H9 (cell line): ENCODE results near the gene ZFP91. TPM values are rescaled to one million over a fixed set of nuclear protein-coding genes. Genes with fewer than 3 reads are reported as not detected.

Experiments used
- DNase-seq: peaks from one replicate; pipeline ENCODE4 v3.0.0-alpha.2; 2017
- H2AFZ ChIP-seq: one replicate; pipeline ENCODE4 v1.6.1; 2013; ENCODE audit warnings: mild to moderate bottlenecking, low read length, control low read depth, moderate library complexity
- H2AK5ac ChIP-seq: 2 replicates; pipeline ENCODE4 v1.6.1; 2013; ENCODE audit warnings: low read length, control low read depth, mixed read lengths; ENCODE audit not compliant: insufficient read length
- H2BK120ac ChIP-seq: one replicate; pipeline ENCODE4 v1.6.1; 2013; ENCODE audit warnings: low read depth, mild to moderate bottlenecking, low read length, control low read depth, inconsistent platforms; ENCODE audit not compliant: poor library complexity, severe bottlenecking
- H2BK12ac ChIP-seq: 2 replicates; pipeline ENCODE4 v1.6.1; 2013; ENCODE audit warnings: low read length, control low read depth, mixed read lengths, low read depth; ENCODE audit not compliant: insufficient read length
- H2BK15ac ChIP-seq: 2 replicates; pipeline ENCODE4 v1.6.1; 2013; ENCODE audit warnings: low read depth, low read length, control low read depth
- H2BK20ac ChIP-seq: one replicate; pipeline ENCODE4 v1.6.1; 2013; ENCODE audit warnings: low read depth, mild to moderate bottlenecking, low read length, control low read depth, inconsistent platforms; ENCODE audit not compliant: poor library complexity, severe bottlenecking
- H2BK5ac ChIP-seq: 2 replicates; pipeline ENCODE4 v1.6.1; 2013; ENCODE audit warnings: low read length, control low read depth, mixed read lengths; ENCODE audit not compliant: insufficient read length
- H3K14ac ChIP-seq: 2 replicates; pipeline ENCODE4 v1.6.1; 2013; ENCODE audit warnings: low read length, control low read depth; ENCODE audit not compliant: insufficient read depth
- H3K18ac ChIP-seq: 2 replicates; pipeline ENCODE4 v1.6.1; 2013; ENCODE audit warnings: low read depth, mild to moderate bottlenecking, mixed read lengths, low read length, control low read depth; ENCODE audit not compliant: insufficient read length
- H3K23ac ChIP-seq: 2 replicates; pipeline ENCODE4 v1.6.1; 2013; ENCODE audit warnings: low read length, control low read depth, mixed read lengths, low read depth; ENCODE audit not compliant: insufficient read length
- H3K23me2 ChIP-seq: 2 replicates; pipeline ENCODE4 v1.6.1; 2013; ENCODE audit warnings: low read depth, mild to moderate bottlenecking, mixed read lengths, low read length, control low read depth; ENCODE audit not compliant: insufficient read length, poor library complexity, severe bottlenecking
- H3K27ac ChIP-seq: 2 replicates; pipeline ENCODE4 v1.5.1; 2013; ENCODE audit warnings: low read length, control low read depth, mixed read lengths, low read depth; ENCODE audit not compliant: insufficient read length
- H3K27me3 ChIP-seq: 2 replicates; pipeline ENCODE4 v1.6.1; 2013; ENCODE audit warnings: low read length, control low read depth, inconsistent platforms; ENCODE audit not compliant: insufficient read depth
- H3K4ac ChIP-seq: 2 replicates; pipeline ENCODE4 v1.6.1; 2013; ENCODE audit warnings: low read depth, mild to moderate bottlenecking, control low read depth, inconsistent platforms, low read length, moderate library complexity
- H3K4me1 ChIP-seq: 2 replicates; pipeline ENCODE4 v1.6.1; 2013; ENCODE audit warnings: low read length, control low read depth, inconsistent platforms; ENCODE audit not compliant: insufficient read depth
- H3K4me2 ChIP-seq: 2 replicates; pipeline ENCODE4 v1.6.1; 2013; ENCODE audit warnings: low read length, control low read depth, mixed read lengths; ENCODE audit not compliant: insufficient read length, insufficient read depth
- H3K56ac ChIP-seq: 2 replicates; pipeline ENCODE4 v1.6.1; 2013; ENCODE audit warnings: low read depth, mild to moderate bottlenecking, mixed read lengths, low read length, control low read depth; ENCODE audit not compliant: insufficient read length
- H3K79me1 ChIP-seq: 2 replicates; pipeline ENCODE4 v1.6.1; 2013; ENCODE audit warnings: low read depth, mild to moderate bottlenecking, moderate library complexity, low read length, control low read depth, inconsistent platforms; ENCODE audit not compliant: insufficient read depth, poor library complexity, severe bottlenecking
- H3K79me2 ChIP-seq: 2 replicates; pipeline ENCODE4 v1.6.1; 2013; ENCODE audit warnings: low read length, control low read depth, inconsistent platforms; ENCODE audit not compliant: insufficient read depth
- H3K9ac ChIP-seq: 2 replicates; pipeline ENCODE4 v1.6.1; 2013; ENCODE audit warnings: low read length, control low read depth, mixed read lengths; ENCODE audit not compliant: insufficient read length; ENCODE audit errors: extremely low read depth
- H3K9me3 ChIP-seq: one replicate; pipeline ENCODE4 v1.6.1; 2013; ENCODE audit warnings: low read depth, low read length, inconsistent platforms; ENCODE audit not compliant: control insufficient read depth
- H3T11ph ChIP-seq: one replicate; pipeline ENCODE4 v1.6.1; 2013; ENCODE audit warnings: mild to moderate bottlenecking, low read length, control low read depth, inconsistent platforms
- H4K20me1 ChIP-seq: one replicate; pipeline ENCODE4 v1.6.1; 2013; ENCODE audit not compliant: control insufficient read depth, insufficient read length, insufficient read depth
- H4K5ac ChIP-seq: 2 replicates; pipeline ENCODE4 v1.6.1; 2013; ENCODE audit warnings: low read depth, mild to moderate bottlenecking, mixed read lengths, low read length, control low read depth; ENCODE audit not compliant: insufficient read length
- H4K8ac ChIP-seq: replicated peaks from 2 replicates; pipeline ENCODE4 v1.6.1; 2013; ENCODE audit warnings: low read length, control low read depth, mixed read lengths, low read depth; ENCODE audit not compliant: insufficient read length
- H4K91ac ChIP-seq: 2 replicates; pipeline ENCODE4 v1.6.1; 2013; ENCODE audit warnings: low read depth, mild to moderate bottlenecking, moderate library complexity, mixed read lengths, low read length, control low read depth; ENCODE audit not compliant: insufficient read length
- H3K27ac Mint-ChIP-seq, 3 experiments: 2 replicates in 2 of 3; 3 replicates in 1 of 3; pipeline ENCODE4 v1.8.0; 2020 to 2021; ENCODE audit warnings: mixed read lengths in 3 of 3, mild to moderate bottlenecking in 1 of 3, moderate library complexity in 1 of 3
- H3K27me3 Mint-ChIP-seq: 2 replicates; pipeline ENCODE4 v1.8.0; 2021; ENCODE audit warnings: low read depth, mild to moderate bottlenecking, moderate library complexity, mixed read lengths
- H3K36me3 Mint-ChIP-seq, 3 experiments: 2 replicates in 2 of 3; 3 replicates in 1 of 3; pipeline ENCODE4 v1.8.0; 2020 to 2021; ENCODE audit warnings: low read depth in 3 of 3, mixed read lengths in 3 of 3; ENCODE audit not compliant: insufficient read depth in 1 of 3
- H3K4me1 Mint-ChIP-seq, 2 experiments: 2 replicates each; pipeline ENCODE4 v1.8.0; 2020; ENCODE audit warnings: mixed read lengths in 2 of 2
- H3K4me3 Mint-ChIP-seq, 2 experiments: 2 replicates in 1 of 2; 3 replicates in 1 of 2; pipeline ENCODE4 v1.8.0; 2020 to 2021; ENCODE audit warnings: mild to moderate bottlenecking in 2 of 2, mixed read lengths in 2 of 2, moderate library complexity in 1 of 2
- H3K9me3 Mint-ChIP-seq, 2 experiments: 2 replicates in 1 of 2; 3 replicates in 1 of 2; pipeline ENCODE4 v1.8.0; 2020; ENCODE audit warnings: mild to moderate bottlenecking in 2 of 2, mixed read lengths in 2 of 2, moderate library complexity in 1 of 2
- total RNA-seq: library from RNA; stranded (reverse); gene quantifications from 2 replicates; pipeline ENCODE4 v1.2.1, GENCODE V29; 2021
- TF ChIP-seq, protein P1 (sequence below): fragments of 200-600 bp; sonication (generic); conservative IDR thresholded peaks from 3 replicates; pipeline ENCODE4 v1.8.0; 2021; ENCODE audit warnings: antibody characterized with exemption, mild to moderate bottlenecking

Gene ZFP91
- total RNA-seq, 1 experiment from 2014 or later, result 32.9 TPM

DNA sequence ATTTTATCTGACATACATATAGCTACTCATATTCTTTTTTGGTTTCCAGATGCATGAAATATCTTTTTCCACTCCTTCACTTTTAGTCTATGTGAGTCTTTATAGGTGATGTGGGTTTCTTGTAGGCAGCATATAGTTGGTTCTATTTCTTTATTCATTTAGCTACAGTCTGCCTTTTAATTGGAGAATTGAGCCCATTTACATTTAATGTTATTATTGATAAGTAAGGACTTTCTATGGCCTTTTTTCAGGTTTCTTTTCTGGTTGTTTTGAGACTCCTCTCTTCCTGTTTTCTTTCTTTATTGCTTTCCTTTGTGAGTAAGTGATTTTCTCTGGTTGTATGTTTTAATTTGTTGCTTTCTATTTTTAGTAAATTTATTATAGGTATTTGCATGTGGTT is 70.8 kb downstream of the ZFP91 start:
- Histone ChIP-seq H2AFZ (no peak overlapping the region), H3K56ac (no peak overlapping the region), H3K18ac (no peak overlapping the region), H3K23ac (no peak overlapping the region), H3K4ac (no peak overlapping the region), H2BK20ac (no peak overlapping the region), H3K79me2 (no peaks in the 10 kb centered on the region), H4K8ac (no peak overlapping the region), H4K20me1 (no peaks in the 10 kb centered on the region), H2BK120ac (no peak overlapping the region), H3K14ac (no peak overlapping the region), H2BK12ac (no peak overlapping the region), H2AK5ac (no peak overlapping the region), H3K4me2 (no peak overlapping the region), H3T11ph (no peak overlapping the region), H3K27me3 (no peaks in the 10 kb centered on the region), H3K79me1 (no peaks in the 10 kb centered on the region), H4K91ac (no peak overlapping the region), H3K23me2 (no peaks in the 10 kb centered on the region), H4K5ac (no peak overlapping the region), H3K4me1 (no peaks in the 10 kb centered on the region), H3K9ac (no peak overlapping the region), H3K9me3 (peaks cover 22% of the 10 kb centered on the region), H2BK5ac (no peak overlapping the region), H2BK15ac (no peak overlapping the region), H3K27ac (no peak overlapping the region)
- no peaks in the 10 kb centered on the region; the same call in 1 of the 2 replicates for H3K27me3 Mint-ChIP-seq
- peaks cover 26 to 34% of the 10 kb centered on the region in 2 experiments for H3K4me1 Mint-ChIP-seq
- TF ChIP-seq, protein P1, sequence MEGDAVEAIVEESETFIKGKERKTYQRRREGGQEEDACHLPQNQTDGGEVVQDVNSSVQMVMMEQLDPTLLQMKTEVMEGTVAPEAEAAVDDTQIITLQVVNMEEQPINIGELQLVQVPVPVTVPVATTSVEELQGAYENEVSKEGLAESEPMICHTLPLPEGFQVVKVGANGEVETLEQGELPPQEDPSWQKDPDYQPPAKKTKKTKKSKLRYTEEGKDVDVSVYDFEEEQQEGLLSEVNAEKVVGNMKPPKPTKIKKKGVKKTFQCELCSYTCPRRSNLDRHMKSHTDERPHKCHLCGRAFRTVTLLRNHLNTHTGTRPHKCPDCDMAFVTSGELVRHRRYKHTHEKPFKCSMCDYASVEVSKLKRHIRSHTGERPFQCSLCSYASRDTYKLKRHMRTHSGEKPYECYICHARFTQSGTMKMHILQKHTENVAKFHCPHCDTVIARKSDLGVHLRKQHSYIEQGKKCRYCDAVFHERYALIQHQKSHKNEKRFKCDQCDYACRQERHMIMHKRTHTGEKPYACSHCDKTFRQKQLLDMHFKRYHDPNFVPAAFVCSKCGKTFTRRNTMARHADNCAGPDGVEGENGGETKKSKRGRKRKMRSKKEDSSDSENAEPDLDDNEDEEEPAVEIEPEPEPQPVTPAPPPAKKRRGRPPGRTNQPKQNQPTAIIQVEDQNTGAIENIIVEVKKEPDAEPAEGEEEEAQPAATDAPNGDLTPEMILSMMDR, result no peak
- DNase-seq, result no peak
- no peak overlapping the region for H3K27ac Mint-ChIP-seq
- H3K4me3 Mint-ChIP-seq, result no peak overlapping the region
- peaks cover 28 to 35% of the 10 kb centered on the region in 2 experiments for H3K9me3 Mint-ChIP-seq
- H3K36me3 Mint-ChIP-seq, result peaks cover 7 to 10% (median 8%) of the 10 kb centered on the region in 3 experiments; a peak in 5 of 7 replicates
